HEK293 (cell line): ENCODE measurements around the gene CAV1.

Source experiments
- CTCF ChIP-seq: fragments of 450-650 bp; formaldehyde crosslinking; IDR thresholded peaks from 2 replicates; pipeline ENCODE4 v1.5.1; 2016; ENCODE audit warnings: missing biosample characterization, missing genetic modification characterization
- GLI2 ChIP-seq: fragments of 450-650 bp; formaldehyde crosslinking; IDR thresholded peaks from 2 replicates; pipeline ENCODE4; 2017; ENCODE audit warnings: missing biosample characterization, missing genetic modification characterization, low read depth, borderline replicate concordance
- HOXA7 ChIP-seq: sonication (generic); formaldehyde crosslinking; IDR thresholded peaks from 2 replicates; pipeline ENCODE4 v1.8.1; 2022; ENCODE audit warnings: missing genetic modification reagents, borderline replicate concordance
- ZNF114 ChIP-seq: fragments of 450-650 bp; formaldehyde crosslinking; IDR thresholded peaks from 2 replicates; pipeline ENCODE4 v1.5.0; 2017; ENCODE audit warnings: missing biosample characterization, missing genetic modification characterization

GRCh38 chr7:116540743-116541142, 15.9 kb downstream of the CAV1 start:
- TF ChIP-seq CTCF (tag by site-specific recombination) (no peak), GLI2 (tag by site-specific recombination) (no peak), HOXA7 (CRISPR knock-in tag) (no peak), ZNF114 (tag by site-specific recombination) (no peak)
